ENCODE measurements around the gene CEP55. TPM values are rescaled to one million over a fixed set of nuclear protein-coding genes. Genes with fewer than 3 reads are reported as not detected.

The CEP55 gene
- total RNA-seq, 1 experiment from 2014 or later = 17.3 TPM

GRCh38 chr10:93553482-93554315, 57.3 kb downstream of the CEP55 start (continued):
- TF ChIP-seq E2F4 (CRISPR knock-in tag; IDR thresholded peaks at IDR 0.05; ENCODE audit: borderline replicate concordance, low read depth) = no peak
- TF ChIP-seq FOXK1 (CRISPR knock-in tag; IDR thresholded peaks at IDR 0.05) = no peak
- TF ChIP-seq TEAD4 (CRISPR knock-in tag; IDR thresholded peaks at IDR 0.05) = no peak
- no peak for TF ChIP-seq ZNF219 (CRISPR knock-in tag; IDR thresholded peaks at IDR 0.05; ENCODE audit: borderline replicate concordance)
- no peak for TF ChIP-seq HMGA2 (CRISPR knock-in tag; IDR thresholded peaks at IDR 0.05)

- ChIA-PET POLR2A (no interaction called here), CTCF (interaction anchor here (0.9 to 5.5 kb wide), 55 partner anchors 9 to 548 kb away, joined by 3 to 71 read pairs (median 5); partner anchors contain the start of genes FFAR4, FRA10AC1, MYOF and PDE6C)
- no peak for ATAC-seq
- Mint-ChIP-seq H3K27ac (no peak overlapping the region), H3K36me3 (no peaks in the 10 kb centered on the region), H3K4me3 (no peak overlapping the region), H3K9me3 (no peaks in the 10 kb centered on the region), H3K27me3 (ENCODE audit: low read depth) (no peaks in the 10 kb centered on the region), H3K4me1 (peaks cover 11% of the 10 kb centered on the region)
- no peak for TF ChIP-seq NFE2L1 (CRISPR knock-in tag; IDR thresholded peaks at IDR 0.05)
- TF ChIP-seq ZNF512 (CRISPR knock-in tag; IDR thresholded peaks at IDR 0.05; ENCODE audit: borderline replicate concordance) = no peak
- TF ChIP-seq ZNF532 (CRISPR knock-in tag; IDR thresholded peaks at IDR 0.05; ENCODE audit: borderline replicate concordance) = no peak
- no peak for TF ChIP-seq GTF2I (CRISPR knock-in tag; conservative IDR thresholded peaks at IDR 0.05)
- TF ChIP-seq ZNF263 (CRISPR knock-in tag; IDR thresholded peaks at IDR 0.05; ENCODE audit: low read depth) = no peak
- TF ChIP-seq USF2 (CRISPR knock-in tag; IDR thresholded peaks at IDR 0.05) = no peak
- no peak for TF ChIP-seq TP53 (CRISPR knock-in tag; IDR thresholded peaks at IDR 0.05)
- no peak for TF ChIP-seq ZNF423 (CRISPR knock-in tag; IDR thresholded peaks at IDR 0.05)
- no peak for DNase-seq (ENCODE audit: low spot score)
Observed at GRCh38 chr10:93554316-93554663, 57.9 kb downstream of the CEP55 start.

GRCh38 chr10:93554760-93555432, 58.5 kb downstream of the CEP55 start:
- peaks cover 11% of the 10 kb centered on the region for H3K4me1 Mint-ChIP-seq
- CTCF ChIA-PET = interaction anchor here (0.6 to 5.5 kb wide), 64 partner anchors 8 to 549 kb away, joined by 3 to 71 read pairs (median 4); partner anchors contain the start of genes FFAR4, FRA10AC1, LGI1 and MYOF
- POLR2A ChIA-PET = no interaction called here
- H3K4me3 Mint-ChIP-seq = 0 out of 2 replicates have a peak overlapping the region, but pooled peaks have one; percentile 0
- no peak overlapping the region for H3K27ac Mint-ChIP-seq
- DNase-seq (ENCODE audit: low spot score) (peak; percentile 85), ATAC-seq (peak; percentile 95)
- TF ChIP-seq CTCF (IDR thresholded peaks at IDR 0.05) (peak; percentile 71), STAT6 (CRISPR knock-in tag; conservative IDR thresholded peaks at IDR 0.05; ENCODE audit: low read depth) (no peak)
- H3K9me3 Mint-ChIP-seq = peaks cover 5% of the 10 kb centered on the region; the same call in 1 of the 2 replicates
- H3K27me3 Mint-ChIP-seq (ENCODE audit: low read depth) = no peaks in the 10 kb centered on the region
- no peaks in the 10 kb centered on the region; the same call in 1 of the 2 replicates for H3K36me3 Mint-ChIP-seq
